NCI-H1930 (cell line): ENCODE measurements around the gene TMEM271.

Experiments
- DNase-seq, 2 experiments: peaks; one replicate each; lab custom pipeline; 2025; lab: John Stamatoyannopoulos, UW

TMEM271 gene

DNA sequence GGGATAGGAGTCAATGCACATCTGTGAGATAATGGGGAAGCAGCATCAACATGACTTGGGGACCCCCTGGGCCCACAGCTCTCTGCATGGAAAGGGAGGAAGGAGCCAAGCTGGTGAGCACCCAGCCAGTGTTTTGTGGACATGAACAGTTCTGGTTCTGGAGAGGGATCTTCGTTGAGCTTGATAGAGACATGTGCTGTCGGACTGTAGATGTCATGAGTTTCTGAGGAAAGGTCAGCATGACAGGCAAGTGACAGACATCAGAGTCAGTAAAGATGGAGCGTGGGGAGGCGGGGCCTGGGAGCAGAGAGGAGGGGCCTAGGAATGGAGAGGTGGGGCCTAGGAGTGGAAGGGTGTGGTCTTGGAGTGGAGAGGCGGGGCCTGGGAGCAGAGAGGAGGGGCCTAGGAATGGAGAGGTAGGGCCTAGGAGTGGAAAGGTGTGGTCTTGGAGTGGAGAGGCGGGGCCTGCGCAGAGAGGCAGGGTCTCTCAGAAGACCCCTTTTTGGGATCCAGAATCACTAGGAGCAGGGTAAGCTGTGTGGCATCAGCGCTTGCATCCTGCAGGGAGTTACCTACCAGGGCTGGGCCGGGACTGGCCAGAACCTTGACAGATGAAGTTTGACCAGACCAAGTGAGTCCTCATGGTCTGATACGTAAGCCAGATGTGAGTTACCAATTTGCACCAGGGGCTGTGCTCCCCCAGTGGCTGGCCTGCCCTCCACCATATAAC, 43.3 kb downstream of the TMEM271 start:
- no peak for DNase-seq

GRCh38 chr4:531721-532565, 44.2 kb downstream of the TMEM271 start:
- DNase-seq: no peak

DNA sequence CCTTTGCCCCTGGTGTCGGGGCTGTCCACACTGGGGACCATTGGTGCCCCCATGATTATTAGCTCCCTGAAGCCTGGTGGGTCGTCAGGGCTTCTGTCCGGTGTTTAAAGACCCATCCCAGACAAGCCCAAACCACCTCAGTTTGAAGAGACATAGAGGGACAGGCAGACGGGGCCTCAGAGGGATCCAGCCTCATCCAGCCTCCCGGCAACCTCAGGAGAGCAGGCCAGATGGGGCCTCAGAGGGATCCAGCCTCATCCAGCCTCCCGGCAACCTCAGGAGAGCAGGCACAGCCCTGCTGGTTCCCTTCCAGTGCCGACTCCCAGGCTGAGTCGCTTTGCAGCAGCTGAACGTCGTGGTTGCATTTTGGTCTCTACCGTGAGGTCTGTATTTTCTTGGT, 45.0 kb downstream of the TMEM271 start:
- DNase-seq: no peak

- DNase-seq: no peak
Measured at GRCh38 chr4:530017-530781, 45.9 kb downstream of the TMEM271 start.

GRCh38 chr4:529563-529962, 46.5 kb downstream of the TMEM271 start:
- no peak for DNase-seq

GRCh38 chr4:528835-529234, 47.3 kb downstream of the TMEM271 start:
- DNase-seq: no peak

- no peak for DNase-seq
Measured at GRCh38 chr4:528296-528695, 47.8 kb downstream of the TMEM271 start.

DNA sequence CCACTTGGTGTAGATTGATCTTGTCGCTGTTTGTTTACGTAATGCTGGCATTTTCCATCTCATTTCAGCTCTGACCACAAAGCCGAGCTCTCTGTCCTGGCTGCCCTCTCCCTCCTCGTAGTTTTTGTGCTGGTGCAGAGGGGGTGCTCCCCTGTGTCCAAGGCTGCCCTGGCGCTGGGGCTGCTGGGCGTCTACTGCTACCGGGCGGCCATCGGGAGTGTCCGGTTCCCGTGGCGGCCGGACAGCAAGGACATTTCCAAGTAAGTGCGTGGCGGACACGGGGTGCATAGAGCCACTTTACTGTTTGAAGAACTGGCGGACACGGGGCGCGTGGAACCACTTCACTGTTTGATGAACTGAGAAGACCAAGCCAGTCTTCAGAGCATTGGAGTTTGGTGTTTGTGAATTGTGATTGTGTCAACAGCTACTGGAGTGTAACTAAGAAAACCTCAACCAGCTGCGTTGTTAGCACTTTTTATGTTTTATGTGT, 49.1 kb downstream of the TMEM271 start:
- no peak for DNase-seq

- no peak for DNase-seq
Measured at GRCh38 chr4:526189-526909, 49.7 kb downstream of the TMEM271 start.

- DNase-seq: no peak
Measured at GRCh38 chr4:525660-526059, 50.4 kb downstream of the TMEM271 start.

DNA sequence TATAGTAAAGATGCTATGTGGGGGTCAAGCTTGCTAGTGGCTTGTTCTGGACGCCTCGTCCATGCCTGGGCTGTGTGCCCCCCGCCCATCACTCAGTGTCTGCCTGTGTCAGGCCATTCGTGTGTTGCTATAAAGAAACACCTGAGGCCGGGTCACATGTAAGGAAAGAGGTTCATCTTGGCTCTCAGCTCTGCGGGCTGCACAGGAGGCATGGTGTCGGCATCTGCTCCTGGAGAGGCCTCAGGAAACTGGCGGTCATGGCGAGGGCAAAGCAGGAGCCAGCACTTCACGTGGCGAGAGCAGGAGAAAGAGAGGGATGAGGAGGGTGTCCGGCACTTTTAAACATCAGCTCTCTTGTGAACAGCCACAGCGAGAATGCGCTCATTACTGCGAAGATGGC, 51.9 kb downstream of the TMEM271 start:
- no peak for DNase-seq
